GM23248 (cell line): ENCODE results near the gene KCNK17.

Source experiments
- EZH2 ChIP-seq: fragments of 200-600 bp; sonication (generic); IDR thresholded peaks from 2 replicates; pipeline ENCODE4 v1.6.1; 2018; ENCODE audit warnings: antibody characterized with exemption, mild to moderate bottlenecking; ENCODE audit not compliant: insufficient read depth, poor library complexity, severe bottlenecking
- EZH2phosphoT487 ChIP-seq: fragments of 200-600 bp; sonication (generic); IDR thresholded peaks from 2 replicates; pipeline ENCODE4 v1.6.1; 2018; ENCODE audit warnings: antibody characterized with exemption, moderate library complexity, mild to moderate bottlenecking, low read depth; ENCODE audit not compliant: insufficient read depth

DNA sequence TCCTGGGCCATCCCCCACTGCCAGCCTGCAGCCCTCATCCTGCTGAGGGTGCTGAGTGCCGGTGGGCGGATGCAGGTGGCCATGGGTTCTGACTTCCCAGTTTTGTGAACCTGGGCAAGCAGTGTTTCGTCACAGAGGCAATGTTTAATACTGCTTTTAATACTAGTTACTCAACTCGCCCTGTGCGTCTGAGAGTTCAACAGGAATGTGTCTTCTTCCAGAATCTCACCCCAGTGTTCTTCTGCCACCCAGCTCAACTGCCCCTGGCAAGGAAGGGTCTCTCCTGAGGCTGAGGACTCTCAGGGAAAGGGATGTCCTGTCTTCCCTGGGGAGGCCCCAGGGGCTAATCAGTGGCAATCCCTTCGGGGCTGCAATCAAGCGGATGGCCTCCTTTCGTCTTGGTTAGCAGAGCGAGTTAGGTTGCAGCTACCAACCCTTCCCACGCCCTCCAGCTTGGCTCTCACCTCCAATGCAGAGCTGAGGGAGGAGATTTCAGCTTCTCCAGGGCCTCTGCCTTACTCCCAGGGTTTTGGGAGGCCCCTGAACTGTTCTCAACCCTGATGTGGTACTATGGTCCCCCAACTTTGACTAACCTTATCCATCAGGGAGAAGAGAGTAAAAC lies 6.3 kb upstream of the KCNK17 start:
- no peak for TF ChIP-seq EZH2
- no peak for TF ChIP-seq EZH2phosphoT487
